ENCODE data around the gene NACC1. TPM values are rescaled to one million over a fixed set of nuclear protein-coding genes. Genes with fewer than 3 reads are reported as not detected.
"Not testable (repeated sequence)": the region's sequence is repeated elsewhere in the genome, so short reads cannot be mapped to it uniquely, and the experiment has no call there.

The NACC1 gene
- total and polyA plus RNA-seq, 2 experiments from 2014 or later: 11.1 to 35.0 TPM

GRCh38 chr19:13176345-13176744, 58.3 kb downstream of the NACC1 start:
- Histone ChIP-seq H3K9me3 (ENCODE audit: low read depth) (no peaks in the 10 kb centered on the region), H3K4me1 (ENCODE audit: insufficient read depth) (peaks cover 10% of the 10 kb centered on the region), H4K20me1 (ENCODE audit: insufficient read depth, poor library complexity, severe bottlenecking) (no peaks in the 10 kb centered on the region), H3K36me3 (replicated peaks; ENCODE audit: insufficient read depth, low read depth) (no peaks in the 10 kb centered on the region), H3K27me3 (no peaks in the 10 kb centered on the region), H3K9me2 (replicated peaks; ENCODE audit: insufficient read depth) (no peaks in the 10 kb centered on the region), H3K4me3 (no peak overlapping the region), H3K79me2 (no peaks in the 10 kb centered on the region), H3K4me2 (no peak overlapping the region), H2AFZ (no peak overlapping the region), H3K27ac (no peak overlapping the region)
- no peak for DNase-seq (ENCODE audit: low spot score)
- WGBS (ENCODE audit: low lambda C conversion rate, missing lambda C conversion rate): 82% methylated on average over 8 of the region's 8 CpGs
- TF ChIP-seq CTCF (IDR thresholded peaks at IDR 0.05; ENCODE audit: poor library complexity): no peak
- TF ChIP-seq EZH2phosphoT487 (IDR thresholded peaks at IDR 0.05; ENCODE audit: low read depth, severe bottlenecking, unreplicated experiment): no peak
- no peak for TF ChIP-seq EZH2 (IDR thresholded peaks at IDR 0.05; ENCODE audit: borderline replicate concordance)

- H3K36me3 ChIP-seq (replicated peaks; ENCODE audit: insufficient read depth, low read depth); H3K9me3 ChIP-seq (ENCODE audit: low read depth); H3K27me3 ChIP-seq; H2AFZ ChIP-seq; H3K27ac ChIP-seq; H3K79me2 ChIP-seq; H3K4me2 ChIP-seq; H3K9me2 ChIP-seq (replicated peaks; ENCODE audit: insufficient read depth); H3K4me3 ChIP-seq; H4K20me1 ChIP-seq (ENCODE audit: insufficient read depth, poor library complexity, severe bottlenecking); DNase-seq (ENCODE audit: low spot score): not testable (repeated sequence)
- 96% methylated on average over 5 of the region's 5 CpGs for WGBS (ENCODE audit: low lambda C conversion rate, missing lambda C conversion rate)
- peaks cover 10% of the 10 kb centered on the region for H3K4me1 ChIP-seq (ENCODE audit: insufficient read depth)
Observed at GRCh38 chr19:13177584-13177983, 59.5 kb downstream of the NACC1 start.

- not testable (repeated sequence) for DNase-seq (ENCODE audit: low spot score); H3K9me2 ChIP-seq (replicated peaks; ENCODE audit: insufficient read depth); H3K9me3 ChIP-seq (ENCODE audit: low read depth); H3K27me3 ChIP-seq; H3K4me1 ChIP-seq (ENCODE audit: insufficient read depth); H3K4me2 ChIP-seq; H3K36me3 ChIP-seq (replicated peaks; ENCODE audit: insufficient read depth, low read depth); H3K4me3 ChIP-seq; H2AFZ ChIP-seq; H4K20me1 ChIP-seq (ENCODE audit: insufficient read depth, poor library complexity, severe bottlenecking); H3K27ac ChIP-seq; H3K79me2 ChIP-seq
- WGBS (ENCODE audit: low lambda C conversion rate, missing lambda C conversion rate): 96% methylated on average over 10 of the region's 10 CpGs
Observed at GRCh38 chr19:13178291-13178690, 60.2 kb downstream of the NACC1 start.

GRCh38 chr19:13181747-13182388, 63.8 kb downstream of the NACC1 start:
- H3K27ac ChIP-seq: peak overlapping the region; percentile 73
- no peaks in the 10 kb centered on the region for H3K27me3 ChIP-seq
- H3K9me2 ChIP-seq (replicated peaks; ENCODE audit: insufficient read depth): no peaks in the 10 kb centered on the region
- H3K4me3 ChIP-seq: no peak overlapping the region
- no peaks in the 10 kb centered on the region for H4K20me1 ChIP-seq (ENCODE audit: insufficient read depth, poor library complexity, severe bottlenecking)
- no peaks in the 10 kb centered on the region for H3K9me3 ChIP-seq (ENCODE audit: low read depth)
- peak overlapping the region; percentile 55 for H3K4me2 ChIP-seq
- WGBS (ENCODE audit: low lambda C conversion rate, missing lambda C conversion rate): 72% methylated on average over 16 of the region's 16 CpGs
- H3K4me1 ChIP-seq (ENCODE audit: insufficient read depth): peaks cover 9% of the 10 kb centered on the region
- no peak for TF ChIP-seq CTCF (IDR thresholded peaks at IDR 0.05; ENCODE audit: poor library complexity)
- TF ChIP-seq EZH2 (IDR thresholded peaks at IDR 0.05; ENCODE audit: borderline replicate concordance): no peak
- TF ChIP-seq EZH2phosphoT487 (IDR thresholded peaks at IDR 0.05; ENCODE audit: low read depth, severe bottlenecking, unreplicated experiment): no peak
- no peaks in the 10 kb centered on the region for H3K36me3 ChIP-seq (replicated peaks; ENCODE audit: insufficient read depth, low read depth)
- no peaks in the 10 kb centered on the region for H3K79me2 ChIP-seq
- H2AFZ ChIP-seq: no peak overlapping the region
- DNase-seq (ENCODE audit: low spot score): peak; percentile 66

GRCh38 chr19:13184926-13185325, 66.9 kb downstream of the NACC1 start:
- H3K36me3 ChIP-seq (replicated peaks; ENCODE audit: insufficient read depth, low read depth); H3K4me1 ChIP-seq (ENCODE audit: insufficient read depth); H4K20me1 ChIP-seq (ENCODE audit: insufficient read depth, poor library complexity, severe bottlenecking); H3K4me3 ChIP-seq; H3K9me2 ChIP-seq (replicated peaks; ENCODE audit: insufficient read depth); H3K9me3 ChIP-seq (ENCODE audit: low read depth); H3K4me2 ChIP-seq; H2AFZ ChIP-seq; H3K79me2 ChIP-seq; H3K27me3 ChIP-seq; H3K27ac ChIP-seq; DNase-seq (ENCODE audit: low spot score): not testable (repeated sequence)
- over 99% methylated on average over 23 of the region's 23 CpGs for WGBS (ENCODE audit: low lambda C conversion rate, missing lambda C conversion rate)

GRCh38 chr19:13185763-13186657, 67.9 kb downstream of the NACC1 start:
- not testable (repeated sequence) for H2AFZ ChIP-seq; H4K20me1 ChIP-seq (ENCODE audit: insufficient read depth, poor library complexity, severe bottlenecking); H3K4me3 ChIP-seq; H3K79me2 ChIP-seq; H3K4me2 ChIP-seq; H3K27me3 ChIP-seq; H3K4me1 ChIP-seq (ENCODE audit: insufficient read depth); H3K9me3 ChIP-seq (ENCODE audit: low read depth); H3K27ac ChIP-seq; H3K36me3 ChIP-seq (replicated peaks; ENCODE audit: insufficient read depth, low read depth); H3K9me2 ChIP-seq (replicated peaks; ENCODE audit: insufficient read depth); DNase-seq (ENCODE audit: low spot score)
- WGBS (ENCODE audit: low lambda C conversion rate, missing lambda C conversion rate): 86% methylated on average over 22 of the region's 22 CpGs

Data from hepatocyte (in vitro differentiated cells).